ENCODE measurements around the gene FBXL7.

DNA sequence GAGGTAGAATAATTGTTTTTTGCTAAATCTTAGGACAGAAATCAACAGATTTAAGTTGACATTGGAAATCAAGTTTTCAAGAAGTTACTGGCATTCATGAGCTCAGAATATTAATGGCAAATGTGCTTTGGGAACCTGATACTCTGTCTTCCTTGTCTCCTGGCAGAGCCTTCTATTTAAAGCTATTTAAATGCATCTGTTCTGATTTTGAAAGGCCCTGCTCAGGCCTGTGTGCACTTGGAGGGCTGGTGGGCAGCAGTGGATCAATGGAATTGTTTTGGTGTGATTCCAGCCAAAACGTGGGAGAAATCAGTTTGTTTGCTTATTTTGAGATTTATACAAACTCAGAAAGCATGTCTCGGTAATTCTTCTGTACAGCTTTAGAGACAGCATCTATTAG lies 38.5 kb downstream of the FBXL7 start:
- TF ChIP-seq, protein P1, sequence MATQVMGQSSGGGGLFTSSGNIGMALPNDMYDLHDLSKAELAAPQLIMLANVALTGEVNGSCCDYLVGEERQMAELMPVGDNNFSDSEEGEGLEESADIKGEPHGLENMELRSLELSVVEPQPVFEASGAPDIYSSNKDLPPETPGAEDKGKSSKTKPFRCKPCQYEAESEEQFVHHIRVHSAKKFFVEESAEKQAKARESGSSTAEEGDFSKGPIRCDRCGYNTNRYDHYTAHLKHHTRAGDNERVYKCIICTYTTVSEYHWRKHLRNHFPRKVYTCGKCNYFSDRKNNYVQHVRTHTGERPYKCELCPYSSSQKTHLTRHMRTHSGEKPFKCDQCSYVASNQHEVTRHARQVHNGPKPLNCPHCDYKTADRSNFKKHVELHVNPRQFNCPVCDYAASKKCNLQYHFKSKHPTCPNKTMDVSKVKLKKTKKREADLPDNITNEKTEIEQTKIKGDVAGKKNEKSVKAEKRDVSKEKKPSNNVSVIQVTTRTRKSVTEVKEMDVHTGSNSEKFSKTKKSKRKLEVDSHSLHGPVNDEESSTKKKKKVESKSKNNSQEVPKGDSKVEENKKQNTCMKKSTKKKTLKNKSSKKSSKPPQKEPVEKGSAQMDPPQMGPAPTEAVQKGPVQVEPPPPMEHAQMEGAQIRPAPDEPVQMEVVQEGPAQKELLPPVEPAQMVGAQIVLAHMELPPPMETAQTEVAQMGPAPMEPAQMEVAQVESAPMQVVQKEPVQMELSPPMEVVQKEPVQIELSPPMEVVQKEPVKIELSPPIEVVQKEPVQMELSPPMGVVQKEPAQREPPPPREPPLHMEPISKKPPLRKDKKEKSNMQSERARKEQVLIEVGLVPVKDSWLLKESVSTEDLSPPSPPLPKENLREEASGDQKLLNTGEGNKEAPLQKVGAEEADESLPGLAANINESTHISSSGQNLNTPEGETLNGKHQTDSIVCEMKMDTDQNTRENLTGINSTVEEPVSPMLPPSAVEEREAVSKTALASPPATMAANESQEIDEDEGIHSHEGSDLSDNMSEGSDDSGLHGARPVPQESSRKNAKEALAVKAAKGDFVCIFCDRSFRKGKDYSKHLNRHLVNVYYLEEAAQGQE (IDR thresholded peaks at IDR 0.05; ENCODE audit: insufficient read depth in 1 of 2, low read depth in 2 of 2, low read length in 1 of 2) = no peak
- TF ChIP-seq, protein P2, sequence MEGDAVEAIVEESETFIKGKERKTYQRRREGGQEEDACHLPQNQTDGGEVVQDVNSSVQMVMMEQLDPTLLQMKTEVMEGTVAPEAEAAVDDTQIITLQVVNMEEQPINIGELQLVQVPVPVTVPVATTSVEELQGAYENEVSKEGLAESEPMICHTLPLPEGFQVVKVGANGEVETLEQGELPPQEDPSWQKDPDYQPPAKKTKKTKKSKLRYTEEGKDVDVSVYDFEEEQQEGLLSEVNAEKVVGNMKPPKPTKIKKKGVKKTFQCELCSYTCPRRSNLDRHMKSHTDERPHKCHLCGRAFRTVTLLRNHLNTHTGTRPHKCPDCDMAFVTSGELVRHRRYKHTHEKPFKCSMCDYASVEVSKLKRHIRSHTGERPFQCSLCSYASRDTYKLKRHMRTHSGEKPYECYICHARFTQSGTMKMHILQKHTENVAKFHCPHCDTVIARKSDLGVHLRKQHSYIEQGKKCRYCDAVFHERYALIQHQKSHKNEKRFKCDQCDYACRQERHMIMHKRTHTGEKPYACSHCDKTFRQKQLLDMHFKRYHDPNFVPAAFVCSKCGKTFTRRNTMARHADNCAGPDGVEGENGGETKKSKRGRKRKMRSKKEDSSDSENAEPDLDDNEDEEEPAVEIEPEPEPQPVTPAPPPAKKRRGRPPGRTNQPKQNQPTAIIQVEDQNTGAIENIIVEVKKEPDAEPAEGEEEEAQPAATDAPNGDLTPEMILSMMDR (IDR thresholded peaks at IDR 0.05) = no peak

Data from Panc1 (cell line).